ENCODE data around the gene FRG2C.
"Not testable (repeated sequence)": the region's sequence is repeated elsewhere in the genome, so short reads cannot be mapped to it uniquely, and the experiment has no call there.

The FRG2C gene

DNA sequence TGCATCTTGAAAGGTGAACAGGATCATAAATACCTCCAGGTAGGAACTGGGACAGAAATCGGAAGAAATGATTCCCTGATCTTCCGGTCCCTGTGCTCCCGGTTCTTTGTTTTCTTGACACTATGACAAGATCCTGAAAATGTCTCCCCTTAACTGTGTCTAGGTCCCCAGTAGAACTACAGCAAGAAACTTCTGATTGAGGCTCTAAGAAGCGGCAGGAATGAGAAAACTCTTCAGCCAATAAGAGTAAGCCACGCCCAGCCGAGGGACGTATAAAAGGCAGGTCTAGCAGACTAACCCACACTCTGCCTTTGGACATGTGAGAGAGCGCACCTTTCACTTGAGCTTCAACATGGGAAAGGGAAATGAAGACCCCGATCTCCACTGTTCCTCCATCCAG is at the start of gene FRG2C:
Gene FRG2C (plus strand): TSS at position 301 of the 400 bp plus-strand sequence. CDS start 52 bp downstream, at position 353.
- not testable (repeated sequence) for DNase-seq (ENCODE audit: low read depth)

DNA sequence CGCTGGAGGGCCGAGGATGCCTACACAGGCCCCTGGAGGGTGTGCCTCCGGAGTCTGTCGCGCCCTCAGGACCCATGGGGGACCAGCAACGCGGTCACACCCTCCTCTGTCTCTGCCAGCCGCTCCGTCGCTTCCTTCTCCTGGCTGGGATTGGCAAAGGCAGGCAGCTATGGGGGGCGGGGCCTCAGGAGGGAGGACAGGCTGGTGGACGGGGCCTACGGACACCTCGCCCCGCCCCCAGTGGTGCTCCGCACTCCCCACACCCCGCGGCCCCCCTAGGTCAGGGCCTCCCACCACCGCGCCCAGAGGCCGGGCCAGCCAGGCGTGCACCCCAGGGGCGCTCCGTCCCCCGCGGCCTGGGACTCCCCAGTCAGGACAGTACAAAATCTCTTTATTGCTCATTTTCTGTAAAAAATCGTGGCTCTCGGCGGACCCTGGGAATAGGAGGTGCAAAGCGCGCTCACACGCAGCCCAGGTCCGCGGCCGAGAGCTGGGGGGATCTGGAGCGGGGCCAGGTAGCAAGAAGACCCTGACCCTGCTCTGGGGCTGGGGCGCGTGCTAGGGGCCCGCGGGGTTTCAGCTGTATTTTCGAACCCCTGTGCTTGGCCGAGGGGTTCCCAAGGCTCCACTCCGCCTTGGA is 45.3 kb upstream of the FRG2C start:
- DNase-seq (ENCODE audit: low read depth), result not testable (repeated sequence)

DNA sequence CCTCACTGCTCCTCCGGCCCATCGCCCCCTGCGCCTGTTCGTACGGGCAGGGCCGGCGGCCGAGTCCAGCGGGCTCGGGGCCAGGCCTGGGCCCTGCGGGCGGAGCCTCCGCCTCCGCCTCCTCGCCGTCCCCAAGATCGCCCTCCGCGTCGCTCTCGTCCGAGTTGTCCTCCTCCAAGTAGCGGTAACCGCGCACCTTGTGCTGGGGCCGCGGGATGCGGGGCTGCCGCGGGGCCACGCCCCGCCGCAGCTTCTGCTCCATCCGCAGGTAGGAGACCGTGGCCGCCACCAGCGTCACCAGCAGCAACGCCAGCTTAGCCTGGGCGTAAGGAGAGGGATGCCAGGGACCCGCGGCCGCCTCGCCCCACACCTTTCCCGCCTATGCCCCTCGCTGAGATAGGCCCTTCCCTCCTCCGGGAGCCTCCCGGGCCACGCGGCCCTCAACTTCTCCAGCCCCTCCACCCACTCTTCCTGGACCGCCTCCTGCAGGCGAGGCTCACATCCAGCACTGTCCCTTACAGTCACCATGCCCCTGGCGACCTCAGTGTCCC is 44.6 kb upstream of the FRG2C start:
- not testable (repeated sequence) for DNase-seq (ENCODE audit: low read depth)

DNA sequence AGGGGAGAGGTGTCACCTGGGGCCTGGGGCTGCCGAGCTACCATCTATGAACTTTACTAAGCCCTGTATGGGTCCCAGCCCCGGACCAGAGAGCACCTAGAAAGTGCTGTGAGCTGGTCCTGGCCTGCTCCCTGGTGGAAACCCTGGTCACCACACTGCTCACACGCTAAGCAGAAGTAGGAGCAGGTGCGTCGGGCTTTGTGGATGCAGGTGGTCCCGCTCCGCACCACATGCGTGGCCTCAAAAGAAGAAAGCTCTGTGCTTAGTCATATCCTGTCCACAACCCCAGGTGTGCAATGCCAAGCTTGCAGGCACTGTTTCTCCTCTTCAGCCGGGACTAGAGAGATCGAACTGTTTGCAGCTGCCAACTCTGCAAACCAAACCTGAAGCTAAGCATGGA is 42.4 kb upstream of the FRG2C start:
- DNase-seq (ENCODE audit: low read depth), result not testable (repeated sequence)

DNA sequence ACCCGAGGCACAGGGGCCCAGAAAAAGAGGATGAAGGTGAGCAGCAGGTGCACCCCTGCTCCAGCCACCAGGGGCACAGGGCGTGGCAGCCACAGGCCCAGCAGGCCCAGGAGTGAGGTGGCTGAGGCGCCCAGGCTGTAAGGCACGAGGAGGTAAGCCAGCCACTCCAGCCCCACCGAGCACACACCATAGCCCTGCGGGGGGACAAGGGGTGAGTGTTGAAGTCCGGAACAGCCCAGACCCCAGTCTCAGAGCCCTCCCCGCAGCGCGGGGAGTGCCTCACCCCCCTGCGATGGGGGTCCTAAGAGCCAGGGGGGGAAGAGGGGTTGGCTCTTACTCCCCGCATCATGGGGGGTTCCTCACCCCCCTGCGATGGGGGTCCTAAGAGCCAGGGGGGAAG is 40.5 kb upstream of the FRG2C start:
- not testable (repeated sequence) for DNase-seq (ENCODE audit: low read depth)

DNA sequence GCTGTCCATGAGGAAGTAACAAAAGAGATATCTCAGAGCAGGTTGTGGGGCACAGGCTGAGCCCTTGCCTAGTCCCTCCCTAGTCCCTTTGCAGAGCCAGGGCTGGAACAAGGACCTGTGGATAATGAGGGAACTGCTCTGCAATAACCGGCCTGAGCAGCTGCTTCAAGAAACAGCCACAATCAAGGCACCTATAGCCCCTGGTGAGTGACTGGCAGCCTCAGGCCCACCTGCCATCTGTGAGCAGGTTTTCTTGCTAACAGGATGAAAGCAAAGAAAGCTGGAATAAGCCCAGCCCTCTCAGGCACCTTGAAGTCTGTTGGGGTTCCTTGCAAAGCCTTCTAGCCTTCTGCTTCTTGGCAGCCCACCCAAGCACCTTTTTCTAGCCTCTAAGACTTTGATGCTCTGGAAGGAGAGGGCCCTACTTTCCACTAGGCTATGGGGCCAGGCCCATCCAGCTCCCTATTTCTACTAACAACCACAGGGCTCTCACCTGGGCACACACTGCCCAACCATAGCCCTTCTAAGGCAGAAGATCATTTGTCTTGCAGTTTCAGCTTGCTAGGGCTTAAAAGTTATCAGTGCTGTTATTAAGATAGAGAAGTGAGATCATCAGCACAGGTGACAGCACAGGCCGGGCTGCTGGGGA is 33.1 kb upstream of the FRG2C start:
- DNase-seq (ENCODE audit: low read depth), result not testable (repeated sequence)

DNA sequence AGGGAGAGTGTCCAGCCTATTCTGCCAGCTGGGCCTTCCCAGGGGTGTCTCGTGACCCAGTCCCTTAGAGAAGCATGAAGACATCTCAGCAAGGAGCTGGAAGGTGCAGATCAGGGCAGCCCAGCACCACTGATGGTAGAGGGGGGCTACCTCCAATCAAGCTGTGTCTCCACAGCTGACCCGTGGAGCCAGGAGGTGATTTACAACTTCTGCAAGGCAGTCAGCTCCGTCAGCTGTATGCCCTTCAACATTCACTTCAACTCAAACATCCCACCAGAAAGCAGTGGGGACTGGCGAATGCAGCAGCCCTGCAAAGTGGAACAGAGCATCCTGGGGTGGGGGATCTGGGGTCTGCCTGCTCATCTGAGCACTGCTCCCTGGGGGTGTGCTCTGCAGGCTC is 32.6 kb upstream of the FRG2C start:
- no peak for DNase-seq (ENCODE audit: low read depth)

DNA sequence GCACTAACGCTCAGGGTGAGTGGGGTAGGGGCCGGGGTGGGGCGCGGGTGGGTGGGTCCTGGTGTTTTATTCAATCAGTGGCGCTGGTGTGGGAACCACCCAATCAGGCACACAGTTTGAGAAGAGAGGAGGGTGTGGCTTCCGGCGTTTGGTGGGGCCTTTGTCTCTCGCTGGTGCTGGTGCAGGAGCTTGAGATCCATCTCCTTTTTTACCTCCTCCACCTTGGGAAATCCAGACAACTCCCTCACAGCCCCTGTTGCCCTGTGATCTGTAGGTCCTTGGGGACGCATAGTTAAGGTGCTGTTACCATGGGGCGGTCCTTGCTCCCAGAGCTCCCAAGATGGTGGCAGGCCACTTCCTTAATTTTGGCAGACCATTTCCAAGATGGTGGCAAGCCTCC is 25.2 kb upstream of the FRG2C start:
- DNase-seq (ENCODE audit: low read depth), result not testable (repeated sequence)

DNA sequence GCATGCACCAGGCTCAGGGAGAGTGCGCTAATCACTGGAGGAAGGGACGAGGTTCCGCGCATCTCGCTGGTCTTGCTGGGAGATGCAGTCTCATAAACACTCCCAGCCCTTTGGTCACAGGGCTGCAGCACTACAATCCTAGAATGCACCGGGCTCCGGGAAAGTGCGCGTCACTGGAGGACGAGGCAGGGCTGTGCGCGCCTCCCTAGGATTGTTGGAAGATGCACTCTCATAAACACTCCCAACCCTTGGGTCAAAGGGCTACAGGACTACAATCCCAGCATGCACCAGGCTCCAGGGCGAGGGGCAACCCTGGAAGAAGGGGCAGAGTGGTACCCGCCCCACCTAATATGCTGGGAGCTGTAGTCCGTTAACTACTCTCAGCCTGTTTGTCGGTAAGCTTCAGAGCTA is 23.0 kb upstream of the FRG2C start:
- peak; percentile 53 for DNase-seq (ENCODE audit: low read depth)

DNA sequence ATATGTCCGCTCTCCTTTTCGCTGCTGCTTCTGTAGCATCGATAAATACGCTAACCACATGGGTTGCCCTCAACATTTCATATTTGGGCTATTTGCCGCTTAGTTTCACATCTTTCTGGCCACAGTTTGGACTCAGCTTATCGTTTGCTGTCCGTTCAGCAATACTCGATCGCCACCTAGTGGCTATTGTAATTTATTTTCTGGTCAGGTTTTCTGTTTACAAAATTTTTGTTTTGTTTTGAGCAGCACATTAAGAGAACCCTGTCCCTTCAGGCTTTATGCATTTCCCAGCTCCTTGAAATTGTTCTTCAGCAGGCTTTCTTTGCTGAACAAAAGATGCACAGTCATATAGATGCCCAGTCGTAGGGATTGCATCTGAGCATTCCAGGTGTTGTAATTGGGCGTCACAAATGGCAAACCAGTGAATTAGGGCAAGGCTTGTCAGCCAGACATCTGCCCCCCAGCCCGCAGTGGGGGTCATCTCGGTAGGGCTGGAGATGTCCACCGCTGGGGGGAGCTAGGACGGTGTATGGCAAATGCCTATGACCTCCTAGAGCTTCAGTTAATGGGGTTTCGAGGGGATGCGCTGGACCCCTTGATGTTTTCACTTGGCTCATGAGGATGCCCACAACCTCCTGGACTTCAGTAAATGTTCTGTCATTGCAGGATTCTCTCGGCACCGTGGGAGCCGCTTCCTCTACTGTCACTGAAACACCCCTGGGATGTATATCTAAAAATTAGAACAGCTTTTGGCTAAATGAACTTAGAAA is 20.9 kb upstream of the FRG2C start:
- peak; percentile 15 for DNase-seq (ENCODE audit: low read depth)

DNA sequence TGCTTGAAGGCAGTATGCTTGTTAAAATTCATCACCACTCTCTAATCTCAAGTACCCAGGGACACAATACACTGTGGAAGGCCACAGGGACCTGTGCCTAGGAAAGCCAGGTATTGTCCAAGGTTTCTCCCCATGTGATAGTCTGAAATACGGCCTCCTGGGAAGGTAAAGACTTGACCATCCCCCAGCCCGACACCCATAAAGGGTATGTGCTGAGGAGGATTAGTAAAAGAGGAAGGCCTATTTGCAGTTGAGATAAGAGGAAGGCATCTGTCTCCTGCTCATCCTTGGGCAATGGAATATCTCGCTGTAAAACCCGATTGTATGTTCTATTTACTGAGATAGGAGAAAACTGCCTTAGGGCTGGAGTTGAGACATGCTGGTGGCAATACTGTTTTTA is 18.6 kb upstream of the FRG2C start:
- DNase-seq (ENCODE audit: low read depth), result not testable (repeated sequence)

DNA sequence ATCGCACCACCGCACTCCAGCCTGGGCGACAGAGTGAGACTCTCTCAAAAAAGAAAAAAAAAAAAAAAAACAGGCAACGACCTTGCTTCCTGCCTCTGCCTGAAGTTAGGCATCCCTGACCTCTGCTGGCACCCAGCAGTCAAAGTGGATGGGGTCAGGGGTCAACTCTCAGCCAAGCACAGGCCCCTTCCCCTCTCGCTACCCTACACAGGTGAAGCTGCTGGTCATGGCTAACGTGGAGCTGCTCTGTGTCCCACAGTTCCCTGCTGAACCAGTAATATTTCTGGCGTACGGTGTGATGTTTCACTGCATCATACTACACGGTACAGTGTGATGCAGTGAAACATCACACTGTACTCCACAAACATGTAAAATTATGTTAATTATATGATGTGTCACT is 13.9 kb upstream of the FRG2C start:
- no peak for DNase-seq (ENCODE audit: low read depth)

DNA sequence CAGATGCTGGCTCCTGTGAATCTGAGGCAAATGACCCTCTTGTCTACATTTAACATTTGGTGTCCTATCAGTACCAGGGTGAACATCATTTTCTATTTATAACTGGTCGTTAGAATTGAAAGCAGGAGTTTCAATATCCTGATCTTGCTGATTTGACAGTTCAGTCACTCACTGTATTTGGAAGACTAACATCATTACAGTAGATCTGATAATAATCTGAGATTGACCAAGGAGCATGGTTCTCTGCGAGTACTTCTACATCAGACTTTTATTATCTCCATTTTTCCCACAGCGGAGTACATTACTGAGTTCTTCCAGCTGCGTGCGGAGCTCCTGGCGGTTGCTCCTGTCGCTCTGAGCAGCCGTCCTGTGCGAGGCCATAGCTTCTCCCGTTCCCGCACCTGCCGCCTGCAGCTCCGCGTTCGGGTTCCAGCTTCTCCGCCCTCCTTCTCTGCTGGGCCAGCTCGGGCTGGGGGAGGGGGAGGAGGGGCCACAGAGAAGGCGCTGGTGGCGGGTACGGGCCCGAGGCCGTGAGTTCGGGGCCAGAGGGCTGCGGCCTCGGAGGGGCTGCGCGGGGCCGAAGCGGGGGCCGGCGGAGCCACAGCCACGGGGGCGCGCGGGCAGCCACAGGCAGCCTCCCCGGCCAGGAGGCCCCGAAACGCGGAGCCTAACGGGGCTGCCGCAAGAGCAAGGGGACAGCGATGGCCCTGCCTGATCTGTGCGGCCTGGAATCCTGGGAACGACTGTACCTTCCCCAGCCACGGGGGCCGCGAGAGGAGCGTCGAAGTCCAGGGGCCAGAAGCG is 8.8 kb upstream of the FRG2C start:
- DNase-seq (ENCODE audit: low read depth), result not testable (repeated sequence)

DNA sequence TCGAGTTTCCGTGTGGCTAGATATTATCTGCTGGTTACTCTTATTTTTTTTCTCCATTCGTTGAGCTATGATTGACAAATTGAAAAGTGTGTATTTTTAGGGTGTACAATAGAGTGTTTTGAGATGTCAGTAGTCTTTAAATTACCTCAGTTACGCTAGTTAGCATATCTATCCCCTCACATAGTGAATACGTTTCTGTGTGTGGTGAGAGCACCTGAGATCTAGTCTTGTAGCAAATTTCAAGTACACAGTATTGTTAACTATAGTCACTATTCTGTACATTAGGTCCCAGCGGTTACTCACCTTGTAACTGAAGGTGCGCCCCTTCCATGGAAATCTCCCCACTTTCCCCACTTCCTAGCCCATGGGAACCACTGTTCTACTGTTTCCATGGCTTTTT is 8.2 kb upstream of the FRG2C start:
- not testable (repeated sequence) for DNase-seq (ENCODE audit: low read depth)

DNA sequence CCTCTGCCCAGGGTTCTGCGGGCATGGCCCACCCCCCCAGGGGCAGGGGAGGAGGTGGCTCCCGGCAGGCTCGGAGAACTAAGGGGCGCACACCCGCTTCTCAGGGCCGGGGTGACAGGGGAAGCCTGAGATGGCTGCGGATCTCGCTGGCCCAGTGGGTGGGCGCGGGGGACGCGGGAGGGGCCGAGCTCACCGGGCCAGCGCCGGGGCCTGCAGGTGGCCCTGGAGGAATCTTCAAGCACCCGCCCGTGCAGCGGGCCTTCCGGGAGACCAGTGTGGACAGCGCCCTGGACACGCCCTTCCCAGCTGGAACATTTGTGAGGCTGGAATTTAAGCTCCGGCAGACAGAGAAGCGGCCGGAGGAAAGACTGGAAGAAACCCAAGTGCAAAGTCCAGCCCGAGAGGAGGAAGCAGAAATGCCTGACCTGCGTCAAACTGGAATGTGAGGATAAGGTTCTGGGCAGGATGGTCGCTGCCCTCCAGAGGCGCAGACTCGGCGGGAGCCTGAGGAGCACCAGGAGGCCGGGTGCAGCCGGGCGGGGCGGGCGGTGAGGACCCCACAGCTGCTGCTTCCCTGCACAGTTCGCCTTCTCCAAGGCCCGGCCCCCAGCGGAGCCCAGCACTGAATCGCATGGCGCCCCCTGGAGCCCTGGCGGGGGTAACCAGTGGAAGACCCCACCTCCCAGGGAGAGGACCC is 5.6 kb upstream of the FRG2C start:
- DNase-seq (ENCODE audit: low read depth), result not testable (repeated sequence)

DNA sequence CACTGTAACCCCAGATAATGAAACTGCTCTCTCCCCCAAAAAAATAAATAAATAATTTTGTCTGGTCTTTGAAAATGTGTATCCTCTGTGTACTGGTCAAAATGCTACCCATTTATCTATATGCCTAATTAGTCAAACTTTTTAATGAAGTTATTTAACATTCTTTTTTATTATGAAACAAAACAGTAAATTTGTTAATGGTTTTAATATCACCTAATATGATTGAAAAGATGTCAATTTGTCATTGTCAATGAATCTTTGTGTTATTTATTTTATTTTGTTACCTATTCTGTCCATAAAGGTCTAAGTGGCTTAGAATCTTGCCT is 5.1 kb upstream of the FRG2C start:
- not testable (repeated sequence) for DNase-seq (ENCODE audit: low read depth)

DNA sequence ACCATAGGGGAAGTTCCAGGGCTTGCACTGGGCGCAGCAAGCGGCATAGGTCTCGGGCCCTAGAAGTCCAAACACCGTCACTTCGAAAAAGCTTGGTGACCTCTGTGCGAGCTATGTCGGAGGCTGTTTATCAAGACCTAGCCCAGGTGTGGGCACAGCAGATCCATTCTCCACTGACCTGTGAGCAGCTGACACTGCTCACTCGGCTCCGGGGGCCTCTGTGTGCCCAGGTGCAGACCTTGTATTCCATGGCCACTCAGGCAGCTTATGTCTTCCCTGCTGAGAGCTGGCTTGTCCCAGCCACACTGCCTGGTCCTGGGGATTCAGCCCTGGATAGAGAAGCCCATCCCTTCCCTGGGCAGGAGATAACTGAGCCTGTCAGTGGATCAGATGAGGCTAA is 1.5 kb downstream of the FRG2C start:
- not testable (repeated sequence) for DNase-seq (ENCODE audit: low read depth)

DNA sequence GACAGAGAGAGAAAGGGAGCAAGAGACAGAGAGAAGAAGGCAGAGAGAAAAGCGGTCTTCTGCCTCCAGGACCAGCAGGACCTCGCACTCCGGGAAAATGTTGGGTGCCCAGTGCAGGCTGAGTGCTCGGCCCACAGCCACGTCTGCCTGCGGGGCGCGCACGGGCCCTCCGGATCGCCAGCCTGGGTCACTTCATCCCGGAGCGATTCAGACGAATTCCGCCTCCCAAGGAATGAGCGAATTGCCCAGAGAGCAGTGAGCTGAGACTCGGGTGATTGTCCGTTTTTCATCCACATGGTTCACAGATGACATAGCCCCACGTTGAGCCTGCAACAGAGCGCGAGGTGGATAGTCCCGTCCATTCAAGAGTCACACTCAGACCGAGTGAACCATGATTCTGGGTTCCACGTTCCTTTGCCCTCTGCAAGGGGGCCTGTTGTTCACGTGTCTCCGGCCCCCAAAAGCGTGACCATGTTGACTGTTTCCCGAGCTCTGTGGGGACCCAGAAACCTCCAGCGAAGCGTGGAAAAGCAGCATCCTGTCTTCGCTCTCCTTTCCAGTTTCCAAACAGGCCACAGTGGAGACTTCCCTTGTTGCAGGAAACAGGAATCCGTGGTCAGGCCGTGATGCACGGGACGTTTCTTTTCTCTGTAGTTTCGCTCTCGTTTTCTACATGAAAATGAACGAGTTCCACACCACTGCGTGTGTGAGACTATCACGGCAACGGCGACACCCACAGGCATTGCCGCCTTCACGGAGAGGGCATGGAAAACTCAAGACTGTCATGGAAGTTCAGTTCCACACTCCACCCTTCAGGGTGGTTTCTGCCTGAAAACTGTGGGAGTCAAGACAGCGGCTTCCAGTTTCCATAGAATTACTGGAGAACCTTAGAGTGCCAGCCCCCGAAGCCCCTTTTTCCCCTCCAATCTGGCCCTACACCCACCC is 3.9 kb downstream of the FRG2C start:
- DNase-seq (ENCODE audit: low read depth), result not testable (repeated sequence)

DNA sequence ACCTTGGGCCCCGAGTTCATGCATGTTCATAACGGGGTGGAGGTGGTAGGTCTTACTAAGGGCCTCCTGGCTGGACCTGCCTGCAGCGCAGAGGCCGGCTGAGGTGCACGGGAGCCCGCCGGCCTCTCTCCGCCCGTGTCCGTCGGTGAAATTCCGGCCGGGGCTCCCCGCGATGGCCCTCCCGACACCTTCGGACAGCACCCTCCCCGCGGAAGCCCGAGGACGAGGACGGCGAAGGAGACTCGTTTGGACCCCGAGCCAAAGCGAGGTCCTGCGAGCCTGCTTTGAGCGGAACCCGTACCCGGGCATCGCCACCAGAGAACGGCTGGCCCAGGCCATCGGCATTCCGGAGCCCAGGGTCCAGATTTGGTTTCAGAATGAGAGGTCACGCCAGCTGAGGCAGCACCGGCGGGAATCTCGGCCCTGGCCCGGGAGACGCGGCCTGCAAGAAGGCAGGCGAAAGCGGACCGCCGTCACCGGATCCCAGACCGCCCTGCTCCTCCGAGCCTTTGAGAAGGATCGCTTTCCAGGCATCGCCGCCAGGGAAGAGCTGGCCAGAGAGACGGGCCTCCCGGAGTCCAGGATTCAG is 4.7 kb downstream of the FRG2C start:
- DNase-seq (ENCODE audit: low read depth), result not testable (repeated sequence)
